ENCODE measurements around the gene SLC35E2B. TPM values are rescaled to one million over a fixed set of nuclear protein-coding genes. Genes with fewer than 3 reads are reported as not detected.
"Not testable (repeated sequence)": the region's sequence is repeated elsewhere in the genome, so short reads cannot be mapped to it uniquely, and the experiment has no call there.

The SLC35E2B gene
- total and polyA plus RNA-seq, 7 donors, result 9.5 to 78.1 (median 27.2) TPM

GRCh38 chr1:1634613-1635012 is 58.0 kb downstream of the SLC35E2B start:
- peak; percentile 37 for DNase-seq
- H3K27ac ChIP-seq; H3K4me3 ChIP-seq; H3K9me3 ChIP-seq; intact Hi-C loops (cut with DNase I): not testable (repeated sequence)
- peaks cover 0 to 25% (median 20%) of the 10 kb centered on the region in 4 donors for H3K4me1 ChIP-seq
- WGBS, 2 donors, result 91 to 94% methylated on average over 9 of the region's 13 CpGs
- H3K27me3 ChIP-seq, result peaks cover 17 to 28% (median 27%) of the 10 kb centered on the region in 3 donors
- peaks cover 4 to 21% (median 17%) of the 10 kb centered on the region in 4 donors for H3K36me3 ChIP-seq

- H3K4me3 ChIP-seq; H3K9me3 ChIP-seq; DNase-seq; H3K27ac ChIP-seq; intact Hi-C loops (cut with DNase I): not testable (repeated sequence)
- Histone ChIP-seq H3K4me1 (peaks cover 0 to 25% (median 20%) of the 10 kb centered on the region in 4 donors), H3K36me3 (peaks cover 5 to 23% (median 17%) of the 10 kb centered on the region in 4 donors), H3K27me3 (peaks cover 17 to 40% (median 36%) of the 10 kb centered on the region in 3 donors)
- no CpG with 5 or more reads among the region's 35 CpGs for WGBS, 2 donors
Observed at GRCh38 chr1:1633409-1633808, 59.2 kb downstream of the SLC35E2B start.

DNA sequence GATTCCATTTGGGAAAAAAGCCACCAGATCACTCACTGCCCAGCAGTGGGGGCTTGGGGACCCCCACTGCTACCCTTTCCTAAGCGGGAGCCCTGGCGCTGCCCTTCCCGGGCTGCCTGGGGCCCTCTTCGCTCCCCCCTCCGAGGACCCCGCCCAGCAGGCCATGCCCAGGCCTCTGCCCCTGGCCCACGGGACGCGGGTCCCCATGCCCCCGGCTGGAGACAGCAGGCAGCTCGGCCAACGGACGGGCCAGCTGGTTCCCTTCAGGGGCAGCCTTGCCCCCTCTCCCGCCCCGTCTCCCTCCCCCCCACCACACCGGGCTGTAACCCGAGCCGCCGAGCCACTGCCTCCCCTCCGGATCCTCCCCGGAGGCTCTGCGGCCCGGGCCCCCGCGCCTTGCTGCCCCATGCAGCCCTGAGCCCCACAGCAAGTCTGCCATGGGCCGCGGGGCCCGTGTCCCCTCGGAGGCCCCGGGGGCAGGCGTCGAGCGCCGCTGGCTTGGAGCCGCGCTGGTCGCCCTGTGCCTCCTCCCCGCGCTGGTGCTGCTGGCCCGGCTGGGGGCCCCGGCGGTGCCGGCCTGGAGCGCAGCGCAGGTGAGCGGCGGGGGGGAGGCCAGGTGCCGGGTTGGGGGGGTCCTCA is 60.7 kb downstream of the SLC35E2B start, which contains the start of gene MMP23B:
TSS of gene MMP23B (plus strand) at position 392 of the 639 bp plus-strand sequence. CDS start at position 438, 46 bp downstream.
- Histone ChIP-seq H3K9me3 (no peaks in the 10 kb centered on the region), H3K4me1 (peaks cover 0 to 25% (median 20%) of the 10 kb centered on the region in 4 donors), H3K36me3 (peaks cover 4 to 31% (median 16%) of the 10 kb centered on the region in 4 donors), H3K27ac (peak within 1 kb of the TSS; percentile 70 to 85 (median 74)), H3K27me3 (peaks cover 17 to 40% (median 36%) of the 10 kb centered on the region in 3 donors), H3K4me3 (peak within 1 kb of the TSS in 3 of 4 donors; percentile 20 to 46 (median 36))
- TF ChIP-seq CTCF (IDR thresholded peaks at IDR 0.05) (no peak), POLR2AphosphoS5 (IDR thresholded peaks at IDR 0.05) (no peak), EP300 (IDR thresholded peaks at IDR 0.05) (no peak), POLR2A (IDR thresholded peaks at IDR 0.05) (no peak)
- 3% methylated on average over 48 of the region's 48 CpGs for WGBS, 2 donors
- intact Hi-C loops (cut with DNase I), result no loop called here
- peak; percentile 69 for DNase-seq

DNA sequence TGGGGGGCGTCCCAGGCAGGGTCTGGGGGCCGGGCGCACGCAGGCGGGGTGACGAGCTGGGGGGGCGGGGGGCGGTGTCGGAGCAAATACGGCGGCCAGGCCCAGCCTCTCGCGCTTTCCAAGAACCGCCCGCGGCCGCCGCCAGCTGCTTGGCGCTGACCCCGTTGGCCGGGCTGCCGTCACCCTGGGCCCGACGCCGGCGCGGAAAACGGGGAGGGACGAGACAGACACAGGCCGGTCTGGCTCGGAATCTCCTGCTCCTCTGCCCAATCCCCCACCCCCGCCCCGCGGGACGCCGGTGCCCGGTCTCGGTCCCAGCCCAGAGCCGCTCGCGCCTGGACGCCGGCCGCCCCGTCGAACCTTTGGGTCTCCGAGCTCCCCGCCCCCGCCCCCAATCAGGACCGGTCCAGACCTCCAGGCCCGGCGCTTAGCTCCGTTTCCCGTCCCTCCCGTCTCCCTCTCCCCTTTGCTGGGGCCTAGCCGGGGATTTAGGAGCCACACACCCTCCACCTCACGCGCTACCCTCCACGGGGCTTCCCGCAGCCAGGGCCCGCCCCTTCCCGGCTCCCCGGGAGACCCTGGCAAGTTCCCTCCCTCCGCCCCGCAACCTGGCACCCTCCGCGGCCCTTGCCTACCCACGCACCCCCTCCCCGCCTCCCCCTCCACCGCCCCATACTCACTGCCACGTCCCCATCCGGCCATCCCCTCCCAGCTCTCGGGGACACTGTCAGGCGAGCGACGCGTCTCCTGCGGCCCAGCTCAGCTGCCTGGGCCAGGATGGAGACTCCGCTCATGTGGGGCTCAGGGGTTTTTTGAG is 61.4 kb downstream of the SLC35E2B start:
- WGBS, 2 donors, result 8 to 9% methylated on average over 79 of the region's 79 CpGs
- H3K9me3 ChIP-seq, result no peaks in the 10 kb centered on the region
- peaks cover 0 to 29% (median 10%) of the 10 kb centered on the region in 4 donors for H3K36me3 ChIP-seq
- H3K4me1 ChIP-seq, result peaks cover 0 to 25% (median 20%) of the 10 kb centered on the region in 4 donors
- peak in 3 of 4 donors; percentile 19 to 49 (median 39) for TF ChIP-seq POLR2AphosphoS5 (IDR thresholded peaks at IDR 0.05)
- no peak for TF ChIP-seq POLR2A (IDR thresholded peaks at IDR 0.05)
- peaks cover 17 to 40% (median 36%) of the 10 kb centered on the region in 3 donors for H3K27me3 ChIP-seq
- peak; percentile 89 for DNase-seq
- peak overlapping the region in 3 of 4 donors; percentile 28 to 46 (median 36) for H3K4me3 ChIP-seq
- H3K27ac ChIP-seq, result peak overlapping the region; percentile 70 to 85 (median 74)
- intact Hi-C loops (cut with DNase I), result no loop called here

DNA sequence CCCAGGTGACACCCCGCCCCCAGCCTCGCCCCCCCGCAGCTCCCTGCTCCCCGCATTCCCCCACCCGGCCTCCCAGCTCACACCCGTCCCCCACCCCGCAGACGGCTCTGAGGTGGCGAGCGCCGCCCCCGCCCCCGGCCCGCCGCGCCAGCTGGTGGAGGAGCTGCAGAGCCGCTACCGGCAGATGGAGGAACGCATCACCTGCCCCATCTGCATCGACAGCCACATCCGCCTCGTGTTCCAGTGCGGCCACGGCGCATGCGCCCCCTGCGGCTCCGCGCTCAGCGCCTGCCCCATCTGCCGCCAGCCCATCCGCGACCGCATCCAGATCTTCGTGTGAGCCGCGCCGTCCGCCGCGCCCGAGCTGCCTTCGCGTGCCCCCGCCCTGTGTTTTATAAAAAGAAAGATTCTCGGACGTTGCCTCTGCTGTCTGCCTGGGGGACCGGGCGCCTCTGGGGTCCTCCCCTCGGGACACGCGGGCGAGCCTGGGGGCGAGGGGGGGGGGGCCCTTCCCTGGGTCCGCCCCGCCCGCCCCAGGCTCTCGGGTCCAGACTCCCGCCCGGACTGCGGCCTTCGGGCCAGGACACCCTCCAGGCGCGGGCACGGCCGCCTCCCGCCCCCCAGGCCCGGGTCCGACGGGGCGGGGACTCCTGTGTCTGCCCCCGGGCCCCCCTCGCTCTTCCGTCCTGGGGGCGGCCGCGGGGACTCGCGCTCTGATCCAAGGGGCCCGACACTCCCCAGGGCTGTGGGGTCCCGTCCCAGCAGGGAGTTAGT is 62.2 kb downstream of the SLC35E2B start:
- peak overlapping the region; percentile 70 to 85 (median 74) for H3K27ac ChIP-seq
- H3K27me3 ChIP-seq, result peaks cover 17 to 40% (median 36%) of the 10 kb centered on the region in 3 donors
- peaks cover 0 to 25% (median 20%) of the 10 kb centered on the region in 4 donors for H3K4me1 ChIP-seq
- intact Hi-C loops (cut with DNase I), result no loop called here
- 6 to 10% methylated on average over 81 of the region's 81 CpGs for WGBS, 2 donors
- TF ChIP-seq POLR2A (IDR thresholded peaks at IDR 0.05) (no peak), POLR2AphosphoS5 (IDR thresholded peaks at IDR 0.05) (peak in 3 of 4 donors; percentile 40 to 45 (median 40)), CTCF (IDR thresholded peaks at IDR 0.05) (no peak), EP300 (IDR thresholded peaks at IDR 0.05) (no peak)
- peak; percentile 89 for DNase-seq
- H3K4me3 ChIP-seq, result peak overlapping the region in 3 of 4 donors; percentile 28 to 46 (median 36)
- H3K36me3 ChIP-seq, result peaks cover 0 to 29% (median 10%) of the 10 kb centered on the region in 4 donors
- no peaks in the 10 kb centered on the region for H3K9me3 ChIP-seq

All from sigmoid colon (tissue), 7 donors.